Kidney (tissue), 14 donors: ENCODE results near the gene ERC2. TPM values are rescaled to one million over a fixed set of nuclear protein-coding genes. Genes with fewer than 3 reads are reported as not detected.

Experiments used
- DNase-seq, 5 donors: peaks; one replicate each; pipeline ENCODE4 v3.0.0-alpha.2; 2013 to 2020
- FAIRE-seq: peaks from 2 replicates; lab custom pipeline; 2012; peaks lifted over from hg19 to GRCh38; lab: Jason Lieb, UNC
- H3K27ac ChIP-seq, 2 donors: one replicate each; pipeline ENCODE4 v1.7.0; 2013; ENCODE audit warnings: low read depth in 2 of 2, low read length in 2 of 2, inconsistent platforms in 1 of 2
- H3K27me3 ChIP-seq: one replicate; pipeline ENCODE4 v1.7.1; 2013; ENCODE audit warnings: low read length, inconsistent platforms; ENCODE audit not compliant: control insufficient read depth, insufficient read depth
- H3K36me3 ChIP-seq, 3 donors: one replicate each; pipeline versions ENCODE4 v1.7.0 to v1.7.1; 2013; ENCODE audit warnings: low read length in 3 of 3, control low read depth in 1 of 3, inconsistent platforms in 1 of 3; ENCODE audit not compliant: insufficient read depth in 3 of 3, control insufficient read depth in 2 of 3
- H3K4me1 ChIP-seq, 3 donors: one replicate each; pipeline versions ENCODE4 v1.7.0 to v1.7.1; 2013; ENCODE audit warnings: low read length in 3 of 3, inconsistent platforms in 1 of 3, low read depth in 1 of 3; ENCODE audit not compliant: control insufficient read depth in 2 of 3, insufficient read depth in 2 of 3
- H3K4me3 ChIP-seq, 3 donors: one replicate each; pipeline versions ENCODE4 v1.7.0 to v1.8.1; 2013; ENCODE audit warnings: low read length in 3 of 3, control low read depth in 1 of 3, inconsistent platforms in 1 of 3
- H3K9ac ChIP-seq, 3 donors: one replicate each; pipeline versions ENCODE4 v1.7.0 to v1.7.1; 2013; ENCODE audit warnings: low read length in 3 of 3, control low read depth in 1 of 3, inconsistent platforms in 1 of 3
- H3K9me3 ChIP-seq, 3 donors: one replicate each; pipeline versions ENCODE4 v1.7.0 to v1.7.1; 2013; ENCODE audit warnings: low read length in 3 of 3, control low read depth in 1 of 3, inconsistent platforms in 1 of 3; ENCODE audit not compliant: control insufficient read depth in 2 of 3, insufficient read depth in 1 of 3
- CTCF ChIP-seq: IDR thresholded peaks from 3 replicates; pipeline ENCODE4 v1.5.1; 2012; ENCODE audit warnings: mild to moderate bottlenecking, moderate library complexity, borderline replicate concordance; ENCODE audit not compliant: insufficient read depth; ENCODE audit errors: extremely low read depth
- intact Hi-C: fragments of 100-400 bp; cut with DNase I; formaldehyde crosslinking; loops from one replicate; pipeline ENCODE4 v1.11.1; 2022
- polyA plus RNA-seq: library from polyadenylated mRNA; stranded (reverse); fragments of 350-450 nt; fragmentation: Illumina TruSeq; extraction: RNeasy Lipid Tissue Mini Kit (QIAGEN cat#74804); gene quantifications from one replicate; pipeline ENCODE4 v1.2.3, GENCODE V29; 2014; ENCODE audit warnings: low read depth, low replicate concordance; ENCODE audit not compliant: insufficient read depth
- total RNA-seq: library from RNA; stranded (reverse); fragmentation: NEBNext Ultra II Directional; extraction: Animal tissue kit (Norgen Biotek cat#: 25700); gene quantifications from one replicate; pipeline ENCODE4 v1.2.1, GENCODE V29; 2021
- donor health status: control.
- donor health status: control.
- donor health status: control.
- donor health status: control.
- donor health status: control.
- donor health status: DM: yes; HTN: yes; CAD: no.
- donor health status: Normal renal cell carcinoma (clear cell type).

ERC2 gene
- total and polyA plus RNA-seq, 2 donors from 2014 or later, result 0.92 to 3.8 TPM

DNA sequence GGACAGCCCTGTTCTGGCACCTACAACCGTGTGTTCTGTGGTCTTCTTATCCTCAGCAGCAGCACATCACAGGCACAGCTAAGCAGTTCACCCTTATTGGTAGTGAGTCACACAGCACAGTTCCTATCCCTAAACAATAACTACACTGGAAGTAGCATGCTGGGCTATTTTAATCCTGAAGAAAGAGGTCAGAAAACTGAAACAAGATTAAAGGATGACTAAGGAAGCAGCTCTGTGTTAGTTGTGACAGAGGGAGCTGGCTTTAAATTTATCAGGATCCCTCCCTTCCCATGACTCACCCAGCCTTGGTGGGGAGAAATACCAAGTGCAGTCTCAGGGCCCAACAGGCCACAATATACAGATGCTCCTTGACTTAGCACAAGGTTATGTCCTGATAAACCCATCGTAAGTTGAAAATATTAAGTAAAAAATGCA, 144.3 kb downstream of the ERC2 start:
- Histone ChIP-seq H3K9ac (no peak overlapping the region), H3K9me3 (no peaks in the 10 kb centered on the region), H3K27me3 (no peaks in the 10 kb centered on the region), H3K4me3 (no peak overlapping the region), H3K27ac (no peak overlapping the region), H3K4me1 (no peaks in the 10 kb centered on the region), H3K36me3 (no peaks in the 10 kb centered on the region)
- intact Hi-C loops, result no loop called here
- FAIRE-seq, result no peak
- no peak for TF ChIP-seq CTCF
- DNase-seq, result no peak

DNA sequence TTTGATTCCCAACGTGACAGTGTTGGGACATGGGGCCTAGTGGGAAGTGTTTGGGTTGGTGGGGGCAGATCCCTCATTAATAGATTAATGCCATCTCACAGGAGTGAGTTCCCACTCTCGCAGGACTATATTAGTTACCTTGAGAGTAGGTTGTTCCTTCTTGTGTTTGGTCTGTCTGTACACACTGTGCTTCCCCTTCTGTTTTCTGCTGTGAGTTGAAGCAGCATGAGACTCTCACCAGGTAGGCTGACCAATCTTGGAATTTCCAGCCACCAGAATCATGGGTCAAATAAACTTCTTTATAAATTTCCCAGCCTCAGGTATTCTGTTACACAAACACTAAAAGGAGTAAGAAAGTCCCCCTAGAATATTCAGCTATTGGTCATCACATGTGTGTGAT, 145.4 kb downstream of the ERC2 start:
- H3K27me3 ChIP-seq, result no peaks in the 10 kb centered on the region
- no peak overlapping the region for H3K27ac ChIP-seq
- intact Hi-C loops, result no loop called here
- H3K9me3 ChIP-seq, result no peaks in the 10 kb centered on the region
- H3K9ac ChIP-seq, result no peak overlapping the region
- no peak overlapping the region for H3K4me3 ChIP-seq
- no peak for FAIRE-seq
- H3K4me1 ChIP-seq, result no peaks in the 10 kb centered on the region
- no peak for TF ChIP-seq CTCF
- no peak for DNase-seq
- H3K36me3 ChIP-seq, result no peaks in the 10 kb centered on the region

GRCh38 chr3:56321892-56322291, 146.4 kb downstream of the ERC2 start:
- FAIRE-seq (no peak), DNase-seq (no peak)
- Histone ChIP-seq H3K4me1 (no peaks in the 10 kb centered on the region), H3K9me3 (no peaks in the 10 kb centered on the region), H3K9ac (no peak overlapping the region), H3K27ac (no peak overlapping the region), H3K36me3 (no peaks in the 10 kb centered on the region), H3K4me3 (no peak overlapping the region), H3K27me3 (no peaks in the 10 kb centered on the region)
- intact Hi-C loops, result no loop called here
- no peak for TF ChIP-seq CTCF

- Histone ChIP-seq H3K36me3 (no peaks in the 10 kb centered on the region), H3K9ac (no peak overlapping the region), H3K27me3 (no peaks in the 10 kb centered on the region), H3K27ac (no peak overlapping the region), H3K4me3 (no peak overlapping the region), H3K9me3 (no peaks in the 10 kb centered on the region), H3K4me1 (no peaks in the 10 kb centered on the region)
- no peak for FAIRE-seq
- DNase-seq, result no peak
- intact Hi-C loops, result no loop called here
- TF ChIP-seq CTCF, result no peak
These were observed 146.9 kb downstream of the ERC2 start for GRCh38 chr3:56321383-56321782.
